Pancreas (tissue), 10 donors: Measurements from ENCODE around the gene CBFA2T2. TPM values are rescaled to one million over a fixed set of nuclear protein-coding genes. Genes with fewer than 3 reads are reported as not detected.
A peak's percentile ranks its signal among the peaks of the same experiment; 100 is the strongest.
"Not testable (repeated sequence)": the region's sequence is repeated elsewhere in the genome, so short reads cannot be mapped to it uniquely, and the experiment has no call there.

ENCODE experiments used
- ATAC-seq, 4 donors: fragments of 200-7000 bp; cut with Tn5 transposase; one replicate each; pipeline versions ENCODE4 v1.8.0 to v1.9.1; 2020; ENCODE audit warnings: mild to moderate bottlenecking in 4 of 4, moderate library complexity in 4 of 4
- DNase-seq, 6 donors: peaks; one replicate each; pipeline ENCODE4 v3.0.0-alpha.2; 2020
- FAIRE-seq: peaks from 2 replicates; lab custom pipeline; 2012; peaks lifted over from hg19 to GRCh38; lab: Jason Lieb, UNC
- H3K27ac ChIP-seq, 4 donors: fragments of 200-600 bp; sonication (generic); 1 replicate in 3 of 4; 2 replicates in 1 of 4; pipeline versions ENCODE4 v1.5.0 to v1.8.0; 2020
- H3K27me3 ChIP-seq, 4 donors: fragments of 200-600 bp; one replicate each; pipeline ENCODE4 v1.8.0; 2021
- H3K36me3 ChIP-seq, 3 donors: fragments of 200-600 bp; sonication (generic) in 1 of 3; one replicate each; pipeline versions ENCODE4 v1.5.0 to v1.8.0; 2020 to 2021
- H3K4me1 ChIP-seq, 3 donors: fragments of 200-600 bp; one replicate each; pipeline ENCODE4 v1.8.0; 2021
- H3K4me3 ChIP-seq, 4 donors: fragments of 200-600 bp; sonication (generic) in 2 of 4; one replicate each; pipeline versions ENCODE4 v1.5.0 to v1.8.0; 2020 to 2021
- H3K9me3 ChIP-seq, 4 donors: fragments of 200-600 bp; one replicate each; pipeline ENCODE4 v1.8.0; 2021
- CTCF ChIP-seq, 4 donors: fragments of 200-600 bp; sonication (generic) in 3 of 4; IDR thresholded peaks; one replicate each; pipeline versions ENCODE4 v1.5.0 to v1.8.0; 2021; ENCODE audit warnings: antibody characterized with exemption in 4 of 4
- WGBS, 2 donors: extraction: QIAGEN DNeasy Blood & Tissue Kit; methylation state at CpG; one replicate each; pipeline ENCODE4 v1.1.7; 2013; 5-methylcytosine and 5-hydroxymethylcytosine counted together
- intact Hi-C, 3 donors: fragments of 100-400 bp; cut with DNase I; formaldehyde crosslinking; loops; one replicate each; pipeline versions ENCODE4 v1.11.1 to v1.14.2; 2022
- polyA plus RNA-seq, 2 donors: library from polyadenylated mRNA; stranded (reverse); fragments of 200-250 nt; gene quantifications; one replicate each; pipeline ENCODE4 v1.2.3, GENCODE V29; 2013
- total RNA-seq, 6 donors: library from RNA; stranded (reverse); fragmentation: NEBNext Ultra II Directional in 4 of 6; extraction: Animal tissue kit (Norgen Biotek cat#: 25700) in 4 of 6; gene quantifications; one replicate each; pipeline versions ENCODE4 v1.2.1 to v1.2.4, GENCODE V29; 2021 to 2023
- donor health status: healthy with polysubstance abuse.
- donor health status: DM: no; HTN: no; CAD: no; lungs with moderate emphysema.
- donor health status: DM: no; HTN: no; CAD: no.
- donor health status: control.
- donor health status: control.
- donor health status: Bipolar disorder and iron deficiency.
- donor health status: DM: yes; HTN: yes; CAD: no.
- donor health status: DM: no; HTN: no; CAD: no.
- donor health status: DM: no; HTN: no; CAD: no.
- donor health status: DM: yes; HTN: yes; CAD: no.

The CBFA2T2 gene
- total and polyA plus RNA-seq, 8 donors: 4.7 to 11.6 (median 7.5) TPM

GRCh38 chr20:33694639-33695012 is 204.7 kb downstream of the CBFA2T2 start:
- FAIRE-seq (no peak), ATAC-seq (no peak), DNase-seq (no peak)
- Histone ChIP-seq H3K4me1 (no peaks in the 10 kb centered on the region), H3K36me3 (no peaks in the 10 kb centered on the region), H3K27me3 (no peaks in the 10 kb centered on the region), H3K9me3 (no peaks in the 10 kb centered on the region), H3K27ac (no peak overlapping the region), H3K4me3 (no peak overlapping the region)
- no peak for TF ChIP-seq CTCF (IDR thresholded peaks at IDR 0.05)
- WGBS, 2 donors: 79 to 82% methylated on average over 6 of the region's 6 CpGs
- intact Hi-C loops: no loop called here

DNA sequence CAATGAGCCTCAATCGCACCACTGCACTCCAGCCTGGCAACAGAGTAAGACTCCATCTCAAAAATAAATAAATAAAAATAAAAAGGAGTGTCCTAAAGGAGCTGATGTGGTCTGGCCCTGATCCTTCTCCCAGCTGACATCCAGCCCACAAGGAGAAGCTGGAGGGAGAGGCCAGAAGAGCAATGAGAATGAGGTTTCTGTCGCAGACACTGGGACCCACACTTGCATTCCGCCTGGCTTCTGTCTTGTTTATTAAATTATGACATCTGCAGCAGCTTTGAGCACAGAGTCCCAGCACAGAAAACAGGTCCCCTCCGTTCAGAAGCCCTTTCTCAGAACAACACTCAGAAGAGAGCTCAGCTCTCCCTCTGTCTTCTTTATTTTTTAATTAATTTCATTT is 206.6 kb downstream of the CBFA2T2 start:
- intact Hi-C loops: no loop called here
- Histone ChIP-seq H3K27me3 (no peaks in the 10 kb centered on the region), H3K4me1 (no peaks in the 10 kb centered on the region), H3K4me3 (no peak overlapping the region), H3K36me3 (no peaks in the 10 kb centered on the region), H3K27ac (no peak overlapping the region), H3K9me3 (no peaks in the 10 kb centered on the region)
- ATAC-seq (peak in 1 of 4 donors; percentile 48), DNase-seq (no peak), FAIRE-seq (no peak)
- WGBS, 2 donors: 82 to 88% methylated on average over 4 of the region's 4 CpGs
- no peak for TF ChIP-seq CTCF (IDR thresholded peaks at IDR 0.05)

GRCh38 chr20:33697129-33697528 is 207.2 kb downstream of the CBFA2T2 start:
- DNase-seq (no peak), FAIRE-seq (no peak), ATAC-seq (peak in 2 of 4 donors; percentile 38 to 68)
- Histone ChIP-seq H3K27ac (no peak overlapping the region), H3K4me3 (no peak overlapping the region), H3K4me1 (no peaks in the 10 kb centered on the region), H3K36me3 (no peaks in the 10 kb centered on the region), H3K9me3 (no peaks in the 10 kb centered on the region), H3K27me3 (no peaks in the 10 kb centered on the region)
- intact Hi-C loops: no loop called here
- WGBS, 2 donors: 81 to 86% methylated on average over 8 of the region's 8 CpGs
- TF ChIP-seq CTCF (IDR thresholded peaks at IDR 0.05): no peak

GRCh38 chr20:33698966-33699365 is 209.1 kb downstream of the CBFA2T2 start:
- ATAC-seq, H3K27ac ChIP-seq, H3K4me3 ChIP-seq, H3K9me3 ChIP-seq, DNase-seq, FAIRE-seq, H3K27me3 ChIP-seq, intact Hi-C loops, H3K36me3 ChIP-seq, H3K4me1 ChIP-seq: not testable (repeated sequence)
- WGBS, 2 donors: 94 to 95% methylated on average over 18 to 21 of the region's 27 CpGs

Other genes starting within 250 kb of the CBFA2T2 start
- under 1 TPM in 1 of 6 donors, not detected in 5; 0.32 TPM for gene BPIFB1, start 206.9 kb upstream of the CBFA2T2 start, total RNA-seq
- gene BPIFB1, start 206.9 kb upstream of the CBFA2T2 start, polyA plus RNA-seq: under 1 TPM in 1 of 2 donors, not detected in 1; 0.12 TPM
- 10 to 100 TPM in 4 of 6 donors, 1 to 10 TPM in 2; 8.1 to 12.6 (median 11.0) TPM for gene CDK5RAP1, start 88.6 kb upstream of the CBFA2T2 start, total RNA-seq
- 10 to 100 TPM; 38.6 to 63.9 TPM for gene CDK5RAP1, start 88.6 kb upstream of the CBFA2T2 start, polyA plus RNA-seq
- 1 to 10 TPM; 4.2 to 8.0 (median 6.1) TPM for gene SNTA1, start 46.3 kb upstream of the CBFA2T2 start, total RNA-seq
- gene SNTA1, start 46.3 kb upstream of the CBFA2T2 start, polyA plus RNA-seq: 10 to 100 TPM in 1 of 2 donors, 1 to 10 TPM in 1; 8.3 to 10.9 TPM
- gene C20orf144, start 172.2 kb downstream of the CBFA2T2 start, total RNA-seq: under 1 TPM in 4 of 6 donors, not detected in 2; 0.09 to 0.14 (median 0.11) TPM
- under 1 TPM; 0.12 to 0.15 TPM for gene C20orf144, start 172.2 kb downstream of the CBFA2T2 start, polyA plus RNA-seq
- gene ACTL10, start 176.8 kb downstream of the CBFA2T2 start, total RNA-seq: 1 to 10 TPM; 2.1 to 3.5 (median 2.7) TPM
- gene ACTL10, start 176.8 kb downstream of the CBFA2T2 start, polyA plus RNA-seq: 1 to 10 TPM; 1.6 to 2.2 TPM
- gene NECAB3, start 184.3 kb downstream of the CBFA2T2 start, total RNA-seq: 10 to 100 TPM; 15.8 to 22.4 (median 18.8) TPM
- 10 to 100 TPM; 29.4 to 40.0 TPM for gene NECAB3, start 184.3 kb downstream of the CBFA2T2 start, polyA plus RNA-seq
- under 1 TPM; 0.23 to 0.92 (median 0.56) TPM for gene E2F1, start 196.3 kb downstream of the CBFA2T2 start, total RNA-seq
- gene E2F1, start 196.3 kb downstream of the CBFA2T2 start, polyA plus RNA-seq: under 1 TPM; 0.54 to 0.91 TPM
- gene PXMP4, start 230.2 kb downstream of the CBFA2T2 start, total RNA-seq: 1 to 10 TPM; 4.5 to 8.2 (median 5.7) TPM
- 1 to 10 TPM; 2.1 to 3.5 TPM for gene PXMP4, start 230.2 kb downstream of the CBFA2T2 start, polyA plus RNA-seq
- gene ZNF341, start 241.9 kb downstream of the CBFA2T2 start, total RNA-seq: 1 to 10 TPM; 1.1 to 2.9 (median 1.4) TPM
- 1 to 10 TPM; 4.2 to 5.7 TPM for gene ZNF341, start 241.9 kb downstream of the CBFA2T2 start, polyA plus RNA-seq